Spleen (tissue), 7 donors: Measurements from ENCODE around the gene ALDH3A2.

Experiments used
- CTCF ChIP-seq, 11 experiments: fragments of 200-600 bp in 7 of 11; fragments of 450-650 bp in 4 of 11; sonication (generic) in 4 of 11; IDR thresholded peaks in 8 of 11; conservative IDR thresholded peaks in 3 of 11; 1 replicate in 7 of 11; 2 replicates in 4 of 11; pipeline versions ENCODE4 v1.4.0 to v1.8.0; 2016 to 2021; ENCODE audit warnings: antibody characterized with exemption in 11 of 11, inconsistent platforms in 4 of 11, mild to moderate bottlenecking in 1 of 11
- POLR2AphosphoS5 ChIP-seq, 3 donors: sonication (generic); formaldehyde crosslinking; IDR thresholded peaks; one replicate each; pipeline ENCODE4 v1.5.1; 2017; ENCODE audit warnings: antibody characterized with exemption in 3 of 3
- donor health status: DM: no; HTN: no; CAD: no; lungs with moderate emphysema.
- donor health status: DM: no; HTN: no; CAD: no.
- donor health status: DM: no; HTN: no; CAD: no.

GRCh38 chr17:19707728-19708221 lies 59.2 kb downstream of the ALDH3A2 start:
- no peak for TF ChIP-seq CTCF (IDR thresholded peaks at IDR 0.05 in 8 of 11, conservative IDR thresholded peaks at IDR 0.05 in 3 of 11)
- TF ChIP-seq POLR2AphosphoS5 (IDR thresholded peaks at IDR 0.05) = no peak
